Right renal pelvis (tissue), 4 donors: Measurements from ENCODE around the gene PRF1. TPM values are rescaled to one million over a fixed set of nuclear protein-coding genes. Genes with fewer than 3 reads are reported as not detected.
"Not testable (repeated sequence)": the region's sequence is repeated elsewhere in the genome, so short reads cannot be mapped to it uniquely, and the experiment has no call there.

Source experiments
- DNase-seq, 4 donors: peaks; one replicate each; pipeline ENCODE4 v3.0.0-alpha.2; 2013; ENCODE audit warnings: low read depth in 4 of 4, low spot score in 3 of 4, missing footprints in 1 of 4
- polyA plus RNA-seq, 4 donors: library from polyadenylated mRNA; unstranded; fragments of 120-200 nt; gene quantifications; one replicate each; pipeline ENCODE4 v1.2.1, GENCODE V29; 2013; ENCODE audit not compliant: insufficient read length in 4 of 4

Gene PRF1
- polyA plus RNA-seq, 4 donors: 0.40 to 1.0 (median 0.63) TPM

- not testable (repeated sequence) for DNase-seq
These were observed 21.4 kb downstream of the PRF1 start for GRCh38 chr10:70581176-70581575.

GRCh38 chr10:70579234-70580002 is 23.1 kb downstream of the PRF1 start:
- DNase-seq: no peak

GRCh38 chr10:70578371-70578947 is 24.1 kb downstream of the PRF1 start:
- no peak for DNase-seq

GRCh38 chr10:70576803-70577517 is 25.6 kb downstream of the PRF1 start:
- DNase-seq: no peak

- no peak for DNase-seq
These were observed 26.4 kb downstream of the PRF1 start for GRCh38 chr10:70575874-70576802.

GRCh38 chr10:70575486-70575873 is 27.1 kb downstream of the PRF1 start:
- no peak for DNase-seq

GRCh38 chr10:70573599-70574506 is 28.7 kb downstream of the PRF1 start:
- DNase-seq: no peak

GRCh38 chr10:70571636-70572439 is 30.7 kb downstream of the PRF1 start:
- no peak for DNase-seq

- no peak for DNase-seq
These were observed 31.3 kb downstream of the PRF1 start for GRCh38 chr10:70571236-70571635.

GRCh38 chr10:70568781-70569495 is 33.6 kb downstream of the PRF1 start:
- DNase-seq: no peak

GRCh38 chr10:70568113-70568512 is 34.4 kb downstream of the PRF1 start:
- DNase-seq: no peak

- no peak for DNase-seq
These were observed 34.9 kb downstream of the PRF1 start for GRCh38 chr10:70567603-70568002.

- no peak for DNase-seq
These were observed 35.8 kb downstream of the PRF1 start for GRCh38 chr10:70566515-70567290.

GRCh38 chr10:70565556-70566514 is 36.7 kb downstream of the PRF1 start:
- DNase-seq: no peak

- no peak for DNase-seq
These were observed 37.6 kb downstream of the PRF1 start for GRCh38 chr10:70564901-70565351.

GRCh38 chr10:70564113-70564725 is 38.3 kb downstream of the PRF1 start:
- no peak for DNase-seq
